PC-9 (cell line): ENCODE results near the gene CACNA1I. TPM values are rescaled to one million over a fixed set of nuclear protein-coding genes. Genes with fewer than 3 reads are reported as not detected.

Experiments used
- BruUV-seq: library from RNA; stranded (reverse); fragments of 400-500 nt; replicated peaks from 2 replicates; lab custom pipeline; 2021; lab: Mats Ljungman, UMichigan
- CTCF ChIA-PET: fragments of 300-600 bp; sonication (Branson Sonifier 250); formaldehyde crosslinking; loops from one replicate; lab custom pipeline; 2022; ENCODE audit warnings: antibody characterized with exemption; lab: Charles Lee
- POLR2A ChIA-PET: fragments of 300-600 bp; sonication (Branson Sonifier 250); formaldehyde crosslinking; loops from one replicate; lab custom pipeline; 2022; ENCODE audit warnings: antibody characterized with exemption; ENCODE audit not compliant: unreplicated experiment; lab: Charles Lee
- DNase-seq, 2 experiments: peaks; one replicate each; pipeline versions ENCODE4 v3.0.0 to v3.0.0-alpha.2; 2015 to 2022; ENCODE audit warnings: mixed read lengths in 1 of 2
- H2AFZ ChIP-seq: fragments of 200-600 bp; sonication (generic); 2 replicates; pipeline ENCODE4 v1.8.1; 2017; ENCODE audit warnings: antibody characterized with exemption
- H3F3A ChIP-seq: fragments of 200-600 bp; sonication (generic); 2 replicates; pipeline ENCODE4 v1.8.1; 2017; ENCODE audit warnings: antibody characterized with exemption, mild to moderate bottlenecking, low read depth; ENCODE audit not compliant: insufficient read depth
- H3K27ac ChIP-seq: fragments of 200-600 bp; sonication (generic); 2 replicates; pipeline ENCODE4 v1.6.1; 2016; ENCODE audit warnings: mixed run types
- H3K27me3 ChIP-seq: fragments of 200-600 bp; sonication (generic); 2 replicates; pipeline ENCODE4 v1.6.1; 2016; ENCODE audit warnings: low read depth, mixed run types; ENCODE audit not compliant: insufficient read depth
- H3K36me3 ChIP-seq: fragments of 200-600 bp; sonication (generic); 2 replicates; pipeline ENCODE4 v1.6.1; 2016; ENCODE audit warnings: low read depth, mixed run types
- H3K4me1 ChIP-seq: fragments of 200-600 bp; sonication (generic); replicated peaks from 2 replicates; pipeline ENCODE4 v1.6.1; 2016; ENCODE audit warnings: mixed run types; ENCODE audit not compliant: insufficient read depth
- H3K4me2 ChIP-seq: fragments of 200-600 bp; sonication (generic); 2 replicates; pipeline ENCODE4 v1.6.1; 2017; ENCODE audit warnings: mixed run types
- H3K4me3 ChIP-seq: fragments of 200-600 bp; sonication (generic); 2 replicates; pipeline ENCODE4 v1.6.1; 2016; ENCODE audit warnings: mixed run types
- H3K79me2 ChIP-seq: fragments of 200-600 bp; sonication (generic); 2 replicates; pipeline ENCODE4 v1.6.1; 2017; ENCODE audit warnings: low read depth, mixed run types
- H3K9me2 ChIP-seq: fragments of 200-600 bp; sonication (generic); 2 replicates; pipeline ENCODE4 v1.8.1; 2017; ENCODE audit warnings: mild to moderate bottlenecking; ENCODE audit not compliant: insufficient read depth
- H3K9me3 ChIP-seq: fragments of 200-600 bp; sonication (generic); 2 replicates; pipeline ENCODE4 v1.8.1; 2016; ENCODE audit warnings: low read depth; ENCODE audit not compliant: insufficient read depth
- H4K20me1 ChIP-seq: fragments of 200-600 bp; sonication (generic); 2 replicates; pipeline ENCODE4 v1.8.1; 2017; ENCODE audit not compliant: insufficient read depth
- EZH2 ChIP-seq: fragments of 200-600 bp; sonication (generic); IDR thresholded peaks from 2 replicates; pipeline ENCODE4 v1.8.0; 2017; ENCODE audit warnings: antibody characterized with exemption, low read depth
- intact Hi-C: fragments of 100-400 bp; cut with micrococcal nuclease; formaldehyde crosslinking; loops from one replicate; pipeline ENCODE4 v1.10.0; 2022; ENCODE audit not compliant: unreplicated experiment
- total RNA-seq: library from RNA; stranded (reverse); gene quantifications from 2 replicates; pipeline ENCODE4 v1.2.3, GENCODE V29; 2021
- TF ChIP-seq, protein P1 (sequence below): fragments of 200-600 bp; sonication (generic); conservative IDR thresholded peaks from 2 replicates; pipeline ENCODE4 v1.6.1; 2017; ENCODE audit warnings: mixed run types, antibody characterized with exemption, mild to moderate bottlenecking, moderate library complexity

Gene CACNA1I
- total RNA-seq, 1 experiment from 2014 or later: 2.8 TPM

DNA sequence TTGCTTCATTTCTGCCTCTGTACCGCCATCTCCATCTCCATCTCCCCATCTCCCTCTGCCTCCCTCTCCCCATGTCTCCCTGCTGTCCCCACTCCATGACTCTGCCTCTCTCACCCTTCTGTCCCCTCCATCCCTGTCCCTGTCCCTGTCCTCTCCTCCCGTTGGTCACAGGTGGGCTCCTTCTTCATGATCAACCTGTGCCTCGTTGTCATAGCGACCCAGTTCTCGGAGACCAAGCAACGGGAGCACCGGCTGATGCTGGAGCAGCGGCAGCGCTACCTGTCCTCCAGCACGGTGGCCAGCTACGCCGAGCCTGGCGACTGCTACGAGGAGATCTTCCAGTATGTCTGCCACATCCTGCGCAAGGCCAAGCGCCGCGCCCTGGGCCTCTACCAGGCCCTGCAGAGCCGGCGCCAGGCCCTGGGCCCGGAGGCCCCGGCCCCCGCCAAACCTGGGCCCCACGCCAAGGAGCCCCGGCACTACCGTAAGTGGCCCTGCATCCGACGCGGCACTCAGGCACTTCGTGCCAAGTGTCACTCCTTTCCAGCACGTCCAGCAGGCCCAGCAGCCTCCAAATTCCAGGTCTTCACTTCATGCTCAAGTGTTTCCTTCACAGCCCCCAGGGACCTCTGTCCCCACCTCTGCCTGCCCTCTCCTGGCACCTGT is 76.0 kb downstream of the CACNA1I start:
- no peak for TF ChIP-seq EZH2
- TF ChIP-seq, protein P1, sequence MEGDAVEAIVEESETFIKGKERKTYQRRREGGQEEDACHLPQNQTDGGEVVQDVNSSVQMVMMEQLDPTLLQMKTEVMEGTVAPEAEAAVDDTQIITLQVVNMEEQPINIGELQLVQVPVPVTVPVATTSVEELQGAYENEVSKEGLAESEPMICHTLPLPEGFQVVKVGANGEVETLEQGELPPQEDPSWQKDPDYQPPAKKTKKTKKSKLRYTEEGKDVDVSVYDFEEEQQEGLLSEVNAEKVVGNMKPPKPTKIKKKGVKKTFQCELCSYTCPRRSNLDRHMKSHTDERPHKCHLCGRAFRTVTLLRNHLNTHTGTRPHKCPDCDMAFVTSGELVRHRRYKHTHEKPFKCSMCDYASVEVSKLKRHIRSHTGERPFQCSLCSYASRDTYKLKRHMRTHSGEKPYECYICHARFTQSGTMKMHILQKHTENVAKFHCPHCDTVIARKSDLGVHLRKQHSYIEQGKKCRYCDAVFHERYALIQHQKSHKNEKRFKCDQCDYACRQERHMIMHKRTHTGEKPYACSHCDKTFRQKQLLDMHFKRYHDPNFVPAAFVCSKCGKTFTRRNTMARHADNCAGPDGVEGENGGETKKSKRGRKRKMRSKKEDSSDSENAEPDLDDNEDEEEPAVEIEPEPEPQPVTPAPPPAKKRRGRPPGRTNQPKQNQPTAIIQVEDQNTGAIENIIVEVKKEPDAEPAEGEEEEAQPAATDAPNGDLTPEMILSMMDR: no peak
- Histone ChIP-seq H3K4me2 (no peak overlapping the region), H3K27ac (no peak overlapping the region), H3K9me2 (no peaks in the 10 kb centered on the region), H3K9me3 (no peaks in the 10 kb centered on the region), H3K79me2 (no peaks in the 10 kb centered on the region), H3F3A (no peaks in the 10 kb centered on the region), H2AFZ (no peak overlapping the region), H3K36me3 (no peaks in the 10 kb centered on the region), H4K20me1 (no peaks in the 10 kb centered on the region), H3K4me1 (no peaks in the 10 kb centered on the region), H3K4me3 (no peak overlapping the region), H3K27me3 (no peaks in the 10 kb centered on the region)
- intact Hi-C loops: no loop called here
- POLR2A ChIA-PET: interaction anchor here (0.7 kb wide), 1 partner anchor 498 kb away, joined by 5 read pairs; no protein-coding TSS in a partner anchor
- DNase-seq: no peak
- BruUV-seq: no TSS peak
- CTCF ChIA-PET: no interaction called here

DNA sequence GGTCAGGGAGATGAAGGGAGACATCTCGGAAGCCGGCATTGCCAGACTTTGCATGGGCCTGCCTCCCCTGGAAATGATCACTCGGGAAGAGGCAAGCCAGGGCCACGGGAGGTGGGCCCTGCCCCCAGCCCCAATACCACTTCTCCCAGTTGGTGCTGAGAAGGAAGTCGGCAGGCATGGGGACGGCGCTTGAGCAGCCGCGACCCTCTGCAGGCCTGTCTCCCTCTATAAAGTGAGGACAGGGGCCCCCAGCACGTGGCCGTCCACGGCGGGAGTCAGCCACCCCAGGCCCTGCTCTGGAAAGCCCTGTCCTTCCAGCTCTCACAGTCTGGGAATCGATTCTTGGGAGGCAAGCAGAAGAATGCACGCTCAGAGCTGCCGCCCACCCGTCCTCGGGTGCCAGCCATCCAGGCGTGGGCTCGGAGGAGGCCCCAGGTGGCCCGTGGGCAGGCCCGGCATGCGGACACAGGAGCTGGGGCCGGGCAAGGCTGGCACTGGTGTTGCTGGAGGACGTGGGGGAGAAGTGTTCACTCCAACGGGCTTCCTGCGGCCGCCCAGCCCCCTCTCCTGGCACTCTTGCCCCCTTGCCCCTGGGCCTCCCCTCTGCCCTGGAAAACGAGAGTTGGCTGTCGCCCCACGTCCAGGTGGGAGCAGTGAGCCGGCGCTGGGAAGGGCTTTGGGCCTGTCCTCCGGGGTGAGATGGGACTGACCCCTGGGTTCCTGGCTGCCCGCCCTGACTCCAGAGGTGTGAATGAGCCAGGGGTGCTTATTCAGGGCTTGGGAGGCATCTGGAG is 77.5 kb downstream of the CACNA1I start:
- H4K20me1 ChIP-seq: no peaks in the 10 kb centered on the region
- H3F3A ChIP-seq: no peaks in the 10 kb centered on the region
- ChIA-PET POLR2A (no interaction called here), CTCF (no interaction called here)
- TF ChIP-seq, protein P1: no peak
- TF ChIP-seq EZH2: no peak
- H3K4me3 ChIP-seq: no peak overlapping the region
- H3K27me3 ChIP-seq: no peaks in the 10 kb centered on the region
- DNase-seq: no peak
- no peaks in the 10 kb centered on the region for H3K79me2 ChIP-seq
- H3K27ac ChIP-seq: no peak overlapping the region
- no peaks in the 10 kb centered on the region for H3K4me1 ChIP-seq
- H3K9me2 ChIP-seq: no peaks in the 10 kb centered on the region
- H3K36me3 ChIP-seq: no peaks in the 10 kb centered on the region
- no TSS peak for BruUV-seq
- H3K4me2 ChIP-seq: no peak overlapping the region
- no peaks in the 10 kb centered on the region for H3K9me3 ChIP-seq
- intact Hi-C loops: no loop called here
- H2AFZ ChIP-seq: no peak overlapping the region

DNA sequence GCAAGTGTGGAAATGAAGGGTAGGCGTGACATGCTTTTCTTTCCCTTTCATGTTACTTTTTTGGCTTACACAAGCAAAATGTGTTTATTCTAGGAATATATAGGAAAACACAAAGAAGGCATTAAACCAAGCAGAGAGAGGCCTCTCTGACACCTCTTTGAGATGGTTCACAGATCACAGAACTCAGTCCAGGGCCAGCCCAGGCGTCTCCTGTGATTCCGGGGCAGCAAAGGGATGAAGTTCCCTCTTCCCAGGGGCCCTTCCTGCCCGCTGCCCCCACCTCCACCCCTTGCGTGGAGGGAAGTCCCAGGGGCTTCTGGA is 78.0 kb downstream of the CACNA1I start:
- Histone ChIP-seq H3K4me2 (no peak overlapping the region), H3K27ac (no peak overlapping the region), H3K36me3 (no peaks in the 10 kb centered on the region), H3K9me2 (no peaks in the 10 kb centered on the region), H2AFZ (no peak overlapping the region), H3K79me2 (no peaks in the 10 kb centered on the region), H3K4me3 (no peak overlapping the region), H3F3A (no peaks in the 10 kb centered on the region; the same call in 1 of the 2 replicates), H4K20me1 (no peaks in the 10 kb centered on the region), H3K9me3 (no peaks in the 10 kb centered on the region), H3K27me3 (no peaks in the 10 kb centered on the region), H3K4me1 (peaks cover 5% of the 10 kb centered on the region)
- BruUV-seq: no TSS peak
- CTCF ChIA-PET: no interaction called here
- POLR2A ChIA-PET: no interaction called here
- DNase-seq: no peak
- TF ChIP-seq, protein P1: no peak
- no peak for TF ChIP-seq EZH2
- intact Hi-C loops: no loop called here
